Esophagus squamous epithelium (tissue), 5 donors: ENCODE data around the gene HTRA2. TPM values are rescaled to one million over a fixed set of nuclear protein-coding genes. Genes with fewer than 3 reads are reported as not detected.

ENCODE experiments used
- DNase-seq: peaks from one replicate; lab custom pipeline; 2025; lab: John Stamatoyannopoulos, UW
- H3K27ac ChIP-seq, 4 donors: fragments of 200-600 bp; sonication (generic); one replicate each; pipeline ENCODE4 v1.5.1; 2016 to 2019; ENCODE audit warnings: mild to moderate bottlenecking in 1 of 4
- H3K27me3 ChIP-seq, 4 donors: fragments of 200-600 bp; sonication (generic); 1 replicate in 3 of 4; 2 replicates in 1 of 4; pipeline versions ENCODE4 v1.5.1 to v1.6.0; 2017 to 2021; ENCODE audit warnings: antibody characterized with exemption in 1 of 4
- H3K36me3 ChIP-seq, 3 donors: fragments of 200-600 bp; sonication (generic); one replicate each; pipeline ENCODE4 v1.5.1; 2016 to 2019
- H3K4me1 ChIP-seq, 3 donors: fragments of 200-600 bp; sonication (generic); one replicate each; pipeline ENCODE4 v1.5.1; 2017 to 2019
- H3K4me3 ChIP-seq, 4 donors: fragments of 200-600 bp; sonication (generic); 1 replicate in 3 of 4; 2 replicates in 1 of 4; pipeline ENCODE4 v1.5.1; 2016 to 2019; ENCODE audit warnings: mild to moderate bottlenecking in 2 of 4, moderate library complexity in 1 of 4
- H3K9me3 ChIP-seq, 3 donors: fragments of 200-600 bp; sonication (generic); one replicate each; pipeline ENCODE4 v1.5.1; 2016 to 2019
- CTCF ChIP-seq, 6 experiments: fragments of 450-650 bp in 4 of 6; fragments of 200-600 bp in 2 of 6; sonication (generic) in 2 of 6; IDR thresholded peaks; one replicate each; pipeline ENCODE4 v1.5.1; 2016 to 2019; ENCODE audit warnings: antibody characterized with exemption in 6 of 6, mild to moderate bottlenecking in 4 of 6, moderate library complexity in 4 of 6
- POLR2A ChIP-seq, 4 donors: fragments of 450-650 bp; IDR thresholded peaks; one replicate each; pipeline ENCODE4 v1.6.1; 2017; ENCODE audit warnings: antibody characterized with exemption in 4 of 4, mild to moderate bottlenecking in 4 of 4, moderate library complexity in 3 of 4
- WGBS, 2 donors: methylation state at CpG; one replicate each; pipeline ENCODE4 v1.1.5; 2018; 5-methylcytosine and 5-hydroxymethylcytosine counted together
- intact Hi-C: fragments of 100-400 bp; cut with DNase I; formaldehyde crosslinking; loops from one replicate; pipeline ENCODE4 v1.15.0; 2022
- total RNA-seq, 4 donors: library from RNA; depleted of rRNA; stranded (reverse); fragments of >200 nt; gene quantifications; one replicate each; pipeline ENCODE4 v1.1.0, GENCODE V29; 2016
- donor health status: DM: yes; HTN: yes; CAD: no.

Gene HTRA2
- total RNA-seq, 4 donors from 2014 or later, result 16.9 to 25.8 (median 22.0) TPM

- intact Hi-C loops, result no loop called here
- DNase-seq, result peak; percentile 15
- TF ChIP-seq POLR2A (IDR thresholded peaks at IDR 0.05) (peak in 1 of 4 donors; percentile 69), CTCF (IDR thresholded peaks at IDR 0.05) (peak in 2 of 6 experiments; percentile 5 to 22)
- H3K36me3 ChIP-seq, result peaks cover 0 to 23% (median 9%) of the 10 kb centered on the region in 3 donors
- H3K4me1 ChIP-seq, result peaks cover 45 to 76% (median 50%) of the 10 kb centered on the region in 3 donors
- no peaks in the 10 kb centered on the region for H3K9me3 ChIP-seq
- H3K4me3 ChIP-seq, result peak overlapping the region; percentile 30 to 73 (median 61)
- WGBS, 2 donors, result 2 to 11% methylated on average over 9 to 11 of the region's 67 CpGs
- H3K27me3 ChIP-seq, result peaks cover 7 to 60% (median 16%) of the 10 kb centered on the region in 4 donors
- H3K27ac ChIP-seq, result peak overlapping the region; percentile 9 to 81 (median 76)
Observed at GRCh38 chr2:74502720-74503505, 26.8 kb upstream of the HTRA2 start.

- H3K9me3 ChIP-seq, result no peaks in the 10 kb centered on the region
- H3K4me1 ChIP-seq, result peaks cover 41 to 74% (median 47%) of the 10 kb centered on the region in 3 donors
- peaks cover 7 to 58% (median 11%) of the 10 kb centered on the region in 4 donors for H3K27me3 ChIP-seq
- H3K27ac ChIP-seq, result peak overlapping the region; percentile 9 to 81 (median 76)
- DNase-seq, result no peak
- H3K36me3 ChIP-seq, result peaks cover 0 to 23% (median 9%) of the 10 kb centered on the region in 3 donors
- H3K4me3 ChIP-seq, result peak overlapping the region; percentile 30 to 73 (median 61)
- WGBS, 2 donors, result 78 to 86% methylated on average over 19 to 26 of the region's 45 CpGs
- TF ChIP-seq CTCF (IDR thresholded peaks at IDR 0.05) (no peak), POLR2A (IDR thresholded peaks at IDR 0.05) (no peak)
- intact Hi-C loops, result no loop called here
Observed at GRCh38 chr2:74503506-74504475, 25.9 kb upstream of the HTRA2 start.

GRCh38 chr2:74504591-74504990 lies 25.1 kb upstream of the HTRA2 start:
- H3K27me3 ChIP-seq, result peaks cover 2 to 56% (median 4%) of the 10 kb centered on the region in 4 donors

GRCh38 chr2:74505448-74506246 lies 24.1 kb upstream of the HTRA2 start:
- H3K4me3 ChIP-seq, result peak overlapping the region in 2 of 4 donors; percentile 69 to 86
- 90 to 92% methylated on average over 12 to 13 of the region's 14 CpGs for WGBS, 2 donors
- peaks cover 0 to 56% (median 0%) of the 10 kb centered on the region in 4 donors for H3K27me3 ChIP-seq
- peaks cover 0 to 23% (median 9%) of the 10 kb centered on the region in 3 donors for H3K36me3 ChIP-seq
- intact Hi-C loops, result no loop called here
- DNase-seq, result no peak
- no peaks in the 10 kb centered on the region for H3K9me3 ChIP-seq
- H3K4me1 ChIP-seq, result peaks cover 32 to 61% (median 37%) of the 10 kb centered on the region in 3 donors
- no peak for TF ChIP-seq CTCF (IDR thresholded peaks at IDR 0.05)
- no peak for TF ChIP-seq POLR2A (IDR thresholded peaks at IDR 0.05)
- H3K27ac ChIP-seq, result no peak overlapping the region

More at GRCh38 chr2:74504591-74504990, 25.1 kb upstream of the HTRA2 start:
- Histone ChIP-seq H3K4me3 (no peak overlapping the region), H3K36me3 (peaks cover 0 to 23% (median 9%) of the 10 kb centered on the region in 3 donors), H3K27ac (no peak overlapping the region), H3K4me1 (peaks cover 33 to 66% (median 39%) of the 10 kb centered on the region in 3 donors), H3K9me3 (no peaks in the 10 kb centered on the region)
- intact Hi-C loops, result no loop called here
- TF ChIP-seq CTCF (IDR thresholded peaks at IDR 0.05), result no peak
- no peak for TF ChIP-seq POLR2A (IDR thresholded peaks at IDR 0.05)
- WGBS, 2 donors, result 90% methylated on average over 2 to 3 of the region's 3 CpGs
- no peak for DNase-seq
